OCI-LY3 (cell line): ENCODE measurements around the gene PLEKHO1.

ENCODE experiments used
- H2AFZ ChIP-seq: fragments of 200-600, 300-600 bp; shearing (Covaris generic); 2 replicates; pipeline ENCODE4 v1.6.0; 2014; ENCODE audit warnings: antibody characterized with exemption, low read depth, low read length
- H3K27ac ChIP-seq: fragments of 200-600, 300-600 bp; sonication (generic); 2 replicates; pipeline ENCODE4 v1.5.1; 2014; ENCODE audit warnings: mild to moderate bottlenecking, low read length, moderate library complexity, mixed read lengths
- H3K27me3 ChIP-seq: fragments of 200-600, 300-600 bp; sonication (generic); 2 replicates; pipeline ENCODE4 v1.6.1; 2014; ENCODE audit warnings: low read depth, low read length, mixed read lengths
- H3K36me3 ChIP-seq: fragments of 200-600, 300-600 bp; sonication (generic); replicated peaks from 2 replicates; pipeline ENCODE3; 2014; ENCODE audit warnings: low read depth, low read length, mixed read lengths
- H3K4me1 ChIP-seq: fragments of 300-600, 200-600 bp; sonication (generic); 2 replicates; pipeline ENCODE4 v1.6.1; 2014; ENCODE audit warnings: low read length, mixed read lengths
- H3K4me2 ChIP-seq: fragments of 200-600, 300-600 bp; sonication (generic); 2 replicates; pipeline ENCODE4 v1.6.1; 2014; ENCODE audit warnings: low read length, mixed read lengths
- H3K4me3 ChIP-seq: fragments of 300-600, 200-600 bp; sonication (generic); 2 replicates; pipeline ENCODE4 v1.5.1; 2014; ENCODE audit warnings: antibody characterized with exemption, mild to moderate bottlenecking, low read length, moderate library complexity
- H3K79me2 ChIP-seq: fragments of 300-600, 200-600 bp; shearing (Covaris generic); 2 replicates; pipeline ENCODE4 v1.6.1; 2014; ENCODE audit warnings: mild to moderate bottlenecking, low read length, mixed read lengths
- H3K9ac ChIP-seq: fragments of 300-600, 200-600 bp; shearing (Covaris generic); 2 replicates; pipeline ENCODE4 v1.6.0; 2014; ENCODE audit warnings: mild to moderate bottlenecking, low read length, moderate library complexity
- H3K9me3 ChIP-seq: fragments of 200-600, 300-600 bp; shearing (Covaris generic); 2 replicates; pipeline ENCODE4 v1.6.1; 2014; ENCODE audit warnings: low read length, mixed read lengths; ENCODE audit not compliant: insufficient read depth
- H4K20me1 ChIP-seq: fragments of 200-600, 300-600 bp; sonication (generic); 2 replicates; pipeline ENCODE4 v1.6.1; 2016; ENCODE audit warnings: low read length, mixed read lengths; ENCODE audit not compliant: insufficient read depth
- CTCF ChIP-seq: fragments of 200-600, 300-600 bp; sonication (generic); IDR thresholded peaks from 2 replicates; pipeline ENCODE4 v1.5.1; 2014; ENCODE audit warnings: antibody characterized with exemption, low read length, low read depth
- EZH2phosphoT487 ChIP-seq: fragments of 200-600 bp; shearing (Covaris generic); IDR thresholded peaks from 2 replicates; pipeline ENCODE4 v1.6.1; 2018; ENCODE audit warnings: antibody characterized with exemption, mixed run types, low read depth

Gene PLEKHO1

DNA sequence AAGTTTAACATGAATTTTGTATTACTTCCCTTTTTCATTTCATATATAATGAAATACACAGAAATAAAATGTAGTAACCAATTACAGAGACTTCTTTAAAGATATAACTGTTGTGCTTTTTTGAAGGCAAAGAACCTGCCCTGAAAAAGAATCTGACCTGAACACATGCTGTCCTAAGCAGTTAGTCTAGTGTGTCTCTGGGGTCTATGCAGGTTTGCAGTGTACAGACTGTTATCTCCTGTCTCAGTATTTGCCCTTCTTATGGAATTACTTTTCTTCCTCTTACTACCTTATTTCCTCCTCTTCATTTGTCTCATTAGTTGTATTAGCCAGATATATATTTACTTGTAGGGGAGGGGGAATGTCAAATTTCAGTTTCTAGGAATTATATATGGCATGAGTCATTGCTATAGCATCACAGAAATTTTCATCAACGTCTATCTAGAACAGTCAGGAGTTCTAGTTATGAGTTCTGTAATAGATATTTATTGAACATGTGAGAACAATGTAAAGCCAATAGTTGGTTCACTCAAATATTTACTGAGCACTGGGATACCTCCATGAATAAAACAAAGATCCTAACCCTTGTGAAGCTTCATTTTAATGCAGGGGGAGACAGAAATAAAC lies 28.4 kb upstream of the PLEKHO1 start:
- H4K20me1 ChIP-seq: no peaks in the 10 kb centered on the region
- H3K79me2 ChIP-seq: no peaks in the 10 kb centered on the region
- no peak overlapping the region for H3K4me2 ChIP-seq
- H3K9me3 ChIP-seq: no peaks in the 10 kb centered on the region; the same call in 1 of the 2 replicates
- H3K36me3 ChIP-seq: peaks cover 7% of the 10 kb centered on the region
- TF ChIP-seq EZH2phosphoT487 (no peak), CTCF (no peak)
- H3K27me3 ChIP-seq: no peaks in the 10 kb centered on the region
- H3K9ac ChIP-seq: no peak overlapping the region
- no peak overlapping the region for H3K4me3 ChIP-seq
- no peak overlapping the region for H3K27ac ChIP-seq
- no peak overlapping the region for H2AFZ ChIP-seq
- H3K4me1 ChIP-seq: 0 out of 2 replicates have a peak, but pooled peaks cover 4% of the 10 kb centered on the region

DNA sequence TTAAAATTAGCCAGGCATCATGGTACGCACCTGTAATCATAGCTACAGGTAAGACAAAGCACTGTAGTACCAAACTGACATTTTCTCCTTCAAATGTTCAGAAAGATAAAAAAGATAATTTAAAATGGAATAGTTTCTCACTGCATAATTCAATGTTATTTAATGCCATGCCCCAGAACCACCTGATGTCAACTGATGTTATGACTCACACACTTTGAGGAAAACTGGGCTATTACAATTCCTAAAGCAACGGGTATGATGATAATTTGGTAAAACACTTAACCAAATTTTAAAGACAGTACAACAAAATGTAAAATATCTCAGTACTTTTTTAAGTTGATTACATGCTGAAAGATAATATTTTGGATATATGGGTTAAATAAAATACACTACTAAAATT lies 22.9 kb upstream of the PLEKHO1 start:
- no peaks in the 10 kb centered on the region for H3K27me3 ChIP-seq
- H2AFZ ChIP-seq: no peak overlapping the region
- H3K36me3 ChIP-seq: peaks cover 7% of the 10 kb centered on the region
- no peaks in the 10 kb centered on the region; the same call in 1 of the 2 replicates for H3K9me3 ChIP-seq
- H4K20me1 ChIP-seq: no peaks in the 10 kb centered on the region
- H3K4me3 ChIP-seq: no peak overlapping the region
- no peaks in the 10 kb centered on the region for H3K4me1 ChIP-seq
- no peaks in the 10 kb centered on the region for H3K79me2 ChIP-seq
- H3K4me2 ChIP-seq: no peak overlapping the region
- TF ChIP-seq EZH2phosphoT487: no peak
- no peak for TF ChIP-seq CTCF
- no peak overlapping the region for H3K27ac ChIP-seq
- H3K9ac ChIP-seq: no peak overlapping the region

GRCh38 chr1:150127464-150127863 lies 22.3 kb upstream of the PLEKHO1 start:
- Histone ChIP-seq H3K9ac (no peak overlapping the region), H3K4me3 (no peak overlapping the region), H3K4me1 (no peaks in the 10 kb centered on the region), H3K4me2 (no peak overlapping the region), H2AFZ (no peak overlapping the region), H3K79me2 (no peaks in the 10 kb centered on the region), H3K27ac (no peak overlapping the region), H4K20me1 (no peaks in the 10 kb centered on the region), H3K9me3 (no peaks in the 10 kb centered on the region; the same call in 1 of the 2 replicates), H3K36me3 (peaks cover 7% of the 10 kb centered on the region), H3K27me3 (no peaks in the 10 kb centered on the region)
- TF ChIP-seq EZH2phosphoT487: no peak
- TF ChIP-seq CTCF: no peak

- Histone ChIP-seq H4K20me1 (no peaks in the 10 kb centered on the region), H3K9me3 (no peaks in the 10 kb centered on the region; the same call in 1 of the 2 replicates), H3K27ac (no peak overlapping the region), H2AFZ (no peak overlapping the region), H3K9ac (no peak overlapping the region), H3K27me3 (no peaks in the 10 kb centered on the region), H3K4me1 (no peaks in the 10 kb centered on the region), H3K79me2 (no peaks in the 10 kb centered on the region), H3K4me2 (no peak overlapping the region), H3K36me3 (peaks cover 7% of the 10 kb centered on the region), H3K4me3 (no peak overlapping the region)
- TF ChIP-seq CTCF (no peak), EZH2phosphoT487 (no peak)
Observed at GRCh38 chr1:150127868-150128267, 21.8 kb upstream of the PLEKHO1 start.
